ENCODE measurements around the gene RNF180. TPM values are rescaled to one million over a fixed set of nuclear protein-coding genes. Genes with fewer than 3 reads are reported as not detected.

RNF180 gene
- total and polyA plus RNA-seq, 2 donors (not counting 1 experiment from before 2014, with no cell fraction given): not detected

DNA sequence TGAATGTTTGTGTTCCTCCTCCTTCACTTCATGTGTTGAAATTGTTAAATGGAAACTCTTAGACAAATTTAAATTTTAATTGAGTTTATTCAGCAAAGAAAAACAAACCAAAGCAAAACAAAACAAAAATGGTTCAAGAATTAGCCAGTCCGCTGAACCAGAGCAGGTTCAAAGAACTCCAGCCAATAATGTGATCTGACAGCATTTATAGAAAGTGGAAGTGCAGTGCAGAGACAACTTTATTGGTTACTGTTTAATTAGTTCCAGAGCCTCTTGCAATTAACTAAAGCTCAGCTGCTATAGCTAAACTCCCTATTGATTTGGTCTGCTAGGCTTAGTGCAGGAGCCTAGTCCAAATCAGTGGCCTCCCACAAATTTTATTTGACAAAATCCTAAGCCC, 132.9 kb downstream of the RNF180 start:
- CTCF ChIA-PET: no interaction called here
- no peaks in the 10 kb centered on the region for H3K4me1 Mint-ChIP-seq
- WGBS (ENCODE audit: insufficient coverage): 100% methylated on average over 1 of the region's 1 CpG
- no peaks in the 10 kb centered on the region for H3K4me1 ChIP-seq (ENCODE audit: control insufficient read depth in 2 of 2, insufficient read depth in 2 of 2, low read length in 2 of 2)
- H3K4me2 ChIP-seq (replicated peaks; ENCODE audit: low read depth, low read length, poor library complexity, severe bottlenecking): no peak overlapping the region
- no peak overlapping the region for H3K9ac ChIP-seq (ENCODE audit: low read length)
- no peaks in the 10 kb centered on the region for H3K79me2 ChIP-seq (ENCODE audit: control insufficient read depth, insufficient read depth, low read length)
- no peak for TF ChIP-seq EZH2 (IDR thresholded peaks at IDR 0.05; ENCODE audit: borderline replicate concordance, insufficient read depth, low read depth, low read length, poor library complexity, severe bottlenecking)
- POLR2A ChIA-PET: no interaction called here
- no peaks in the 10 kb centered on the region for H3K36me3 ChIP-seq (replicated peaks in 1 of 2; ENCODE audit: control extremely low read depth in 1 of 2, control insufficient read depth in 1 of 2, extremely low read depth in 1 of 2, insufficient read depth in 2 of 2, low read length in 1 of 2)
- no peak overlapping the region for H3K27ac ChIP-seq (ENCODE audit: low read length in 2 of 2)
- no peak for DNase-seq
- no peaks in the 10 kb centered on the region for H3K9me3 Mint-ChIP-seq (ENCODE audit: insufficient read depth)
- H2AFZ ChIP-seq (ENCODE audit: insufficient read depth, low read depth, low read length, poor library complexity, severe bottlenecking): no peak overlapping the region
- no peaks in the 10 kb centered on the region for H3K9me3 ChIP-seq (ENCODE audit: control extremely low read depth in 1 of 3, control insufficient read depth in 2 of 3, insufficient read depth in 1 of 3, low read length in 2 of 3)
- H3K4me3 Mint-ChIP-seq: no peak overlapping the region
- no peaks in the 10 kb centered on the region for H4K20me1 ChIP-seq (ENCODE audit: control insufficient read depth, insufficient read depth, low read length, poor library complexity, severe bottlenecking)
- no peaks in the 10 kb centered on the region for H3K27me3 Mint-ChIP-seq
- H3K27me3 ChIP-seq (replicated peaks in 1 of 4; ENCODE audit: control extremely low read depth in 1 of 4, control insufficient read depth in 3 of 4, insufficient read depth in 4 of 4, low read length in 3 of 4): no peaks in the 10 kb centered on the region
- no peak overlapping the region for H3K27ac Mint-ChIP-seq
- H3K4me3 ChIP-seq (ENCODE audit: control extremely low read depth in 1 of 5, extremely low read depth in 1 of 5, insufficient read depth in 1 of 5, low read depth in 2 of 5, low read length in 4 of 5): no peak overlapping the region
- no peak for ATAC-seq (ENCODE audit: low read depth)
- intact Hi-C loops (cut with micrococcal nuclease): no loop called here

DNA sequence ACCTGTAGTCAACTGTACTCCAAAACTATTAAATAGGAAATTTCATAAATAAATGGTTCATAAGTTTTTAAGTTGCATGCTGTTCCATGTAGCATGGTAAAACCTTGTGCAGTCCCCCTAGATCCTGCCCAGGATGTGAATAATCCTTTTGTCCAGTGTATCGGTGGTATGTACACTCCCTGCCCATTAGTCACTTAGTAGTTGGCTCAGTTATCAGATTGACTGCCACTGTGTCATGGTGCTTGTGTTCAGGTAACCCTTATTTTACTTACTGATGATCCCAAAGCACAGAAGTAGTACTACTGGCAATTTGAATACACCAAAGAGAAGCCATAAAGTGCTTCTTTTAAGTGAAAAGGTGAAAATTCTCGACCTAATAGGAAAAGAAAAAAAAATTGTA, 134.2 kb downstream of the RNF180 start:
- CTCF ChIA-PET: no interaction called here
- Histone ChIP-seq H3K9ac (ENCODE audit: low read length) (no peak overlapping the region), H3K27ac (ENCODE audit: low read length in 2 of 2) (no peak overlapping the region), H3K4me3 (ENCODE audit: control extremely low read depth in 1 of 5, extremely low read depth in 1 of 5, insufficient read depth in 1 of 5, low read depth in 2 of 5, low read length in 4 of 5) (no peak overlapping the region), H3K79me2 (ENCODE audit: control insufficient read depth, insufficient read depth, low read length) (no peaks in the 10 kb centered on the region), H3K4me1 (ENCODE audit: control insufficient read depth in 2 of 2, insufficient read depth in 2 of 2, low read length in 2 of 2) (no peaks in the 10 kb centered on the region), H3K36me3 (replicated peaks in 1 of 2; ENCODE audit: control extremely low read depth in 1 of 2, control insufficient read depth in 1 of 2, extremely low read depth in 1 of 2, insufficient read depth in 2 of 2, low read length in 1 of 2) (no peaks in the 10 kb centered on the region), H2AFZ (ENCODE audit: insufficient read depth, low read depth, low read length, poor library complexity, severe bottlenecking) (no peak overlapping the region), H3K27me3 (replicated peaks in 1 of 4; ENCODE audit: control extremely low read depth in 1 of 4, control insufficient read depth in 3 of 4, insufficient read depth in 4 of 4, low read length in 3 of 4) (no peaks in the 10 kb centered on the region), H3K9me3 (ENCODE audit: control extremely low read depth in 1 of 3, control insufficient read depth in 2 of 3, insufficient read depth in 1 of 3, low read length in 2 of 3) (no peaks in the 10 kb centered on the region), H3K4me2 (replicated peaks; ENCODE audit: low read depth, low read length, poor library complexity, severe bottlenecking) (no peak overlapping the region), H4K20me1 (ENCODE audit: control insufficient read depth, insufficient read depth, low read length, poor library complexity, severe bottlenecking) (no peaks in the 10 kb centered on the region)
- no peak overlapping the region for H3K27ac Mint-ChIP-seq
- no peak for ATAC-seq (ENCODE audit: low read depth)
- no peak for TF ChIP-seq EZH2 (IDR thresholded peaks at IDR 0.05; ENCODE audit: borderline replicate concordance, insufficient read depth, low read depth, low read length, poor library complexity, severe bottlenecking)
- TF ChIP-seq, protein P1, sequence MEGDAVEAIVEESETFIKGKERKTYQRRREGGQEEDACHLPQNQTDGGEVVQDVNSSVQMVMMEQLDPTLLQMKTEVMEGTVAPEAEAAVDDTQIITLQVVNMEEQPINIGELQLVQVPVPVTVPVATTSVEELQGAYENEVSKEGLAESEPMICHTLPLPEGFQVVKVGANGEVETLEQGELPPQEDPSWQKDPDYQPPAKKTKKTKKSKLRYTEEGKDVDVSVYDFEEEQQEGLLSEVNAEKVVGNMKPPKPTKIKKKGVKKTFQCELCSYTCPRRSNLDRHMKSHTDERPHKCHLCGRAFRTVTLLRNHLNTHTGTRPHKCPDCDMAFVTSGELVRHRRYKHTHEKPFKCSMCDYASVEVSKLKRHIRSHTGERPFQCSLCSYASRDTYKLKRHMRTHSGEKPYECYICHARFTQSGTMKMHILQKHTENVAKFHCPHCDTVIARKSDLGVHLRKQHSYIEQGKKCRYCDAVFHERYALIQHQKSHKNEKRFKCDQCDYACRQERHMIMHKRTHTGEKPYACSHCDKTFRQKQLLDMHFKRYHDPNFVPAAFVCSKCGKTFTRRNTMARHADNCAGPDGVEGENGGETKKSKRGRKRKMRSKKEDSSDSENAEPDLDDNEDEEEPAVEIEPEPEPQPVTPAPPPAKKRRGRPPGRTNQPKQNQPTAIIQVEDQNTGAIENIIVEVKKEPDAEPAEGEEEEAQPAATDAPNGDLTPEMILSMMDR (IDR thresholded peaks at IDR 0.05): no peak
- H3K9me3 Mint-ChIP-seq (ENCODE audit: insufficient read depth): no peaks in the 10 kb centered on the region
- POLR2A ChIA-PET: no interaction called here
- no peak overlapping the region for H3K4me3 Mint-ChIP-seq
- DNase-seq: no peak
- no peaks in the 10 kb centered on the region for H3K27me3 Mint-ChIP-seq
- WGBS (ENCODE audit: insufficient coverage): 38% methylated on average over 1 of the region's 2 CpGs
- intact Hi-C loops (cut with micrococcal nuclease): no loop called here
- no peaks in the 10 kb centered on the region for H3K4me1 Mint-ChIP-seq
